ENCODE results near the gene MIB1.
"Not testable (repeated sequence)": the region's sequence is repeated elsewhere in the genome, so short reads cannot be mapped to it uniquely, and the experiment has no call there.

The MIB1 gene

GRCh38 chr18:21745231-21745630 lies 4.6 kb downstream of the MIB1 start:
- no peak for DNase-seq

GRCh38 chr18:21747268-21747667 lies 6.7 kb downstream of the MIB1 start:
- DNase-seq = no peak

- no peak for DNase-seq
These were observed 7.4 kb downstream of the MIB1 start for GRCh38 chr18:21747764-21748693.

- no peak for DNase-seq
These were observed 17.2 kb downstream of the MIB1 start for GRCh38 chr18:21757833-21758232.

GRCh38 chr18:21759836-21760235 lies 19.2 kb downstream of the MIB1 start:
- DNase-seq = no peak

- DNase-seq = no peak
These were observed 19.7 kb downstream of the MIB1 start for GRCh38 chr18:21760321-21760720.

- DNase-seq = no peak
These were observed 21.0 kb downstream of the MIB1 start for GRCh38 chr18:21761471-21762115.

- no peak for DNase-seq
These were observed 21.7 kb downstream of the MIB1 start for GRCh38 chr18:21762181-21762772.

- no peak for DNase-seq
These were observed 23.5 kb downstream of the MIB1 start for GRCh38 chr18:21763846-21764646.

GRCh38 chr18:21769206-21769605 lies 28.6 kb downstream of the MIB1 start:
- no peak for DNase-seq

GRCh38 chr18:21774722-21775121 lies 34.1 kb downstream of the MIB1 start:
- DNase-seq = no peak

GRCh38 chr18:21777814-21778213 lies 37.2 kb downstream of the MIB1 start:
- DNase-seq = no peak

- no peak for DNase-seq
These were observed 45.9 kb downstream of the MIB1 start for GRCh38 chr18:21786526-21786925.

- not testable (repeated sequence) for DNase-seq
These were observed 55.5 kb downstream of the MIB1 start for GRCh38 chr18:21796089-21796488.

GRCh38 chr18:21798126-21798525 lies 57.5 kb downstream of the MIB1 start:
- no peak for DNase-seq

- no peak for DNase-seq
These were observed 59.1 kb downstream of the MIB1 start for GRCh38 chr18:21799721-21800120.

GRCh38 chr18:21803495-21803894 lies 62.9 kb downstream of the MIB1 start:
- DNase-seq = no peak

GRCh38 chr18:21805771-21806366 lies 65.3 kb downstream of the MIB1 start:
- no peak for DNase-seq

GRCh38 chr18:21808185-21808584 lies 67.6 kb downstream of the MIB1 start:
- no peak for DNase-seq

- no peak for DNase-seq
These were observed 69.1 kb downstream of the MIB1 start for GRCh38 chr18:21809725-21810124.

- no peak for DNase-seq
These were observed 74.5 kb downstream of the MIB1 start for GRCh38 chr18:21815101-21815500.

- DNase-seq = no peak
These were observed 79.6 kb downstream of the MIB1 start for GRCh38 chr18:21820033-21820810.
